Measurements from ENCODE around the gene NACC2. TPM values are rescaled to one million over a fixed set of nuclear protein-coding genes. Genes with fewer than 3 reads are reported as not detected.

Gene NACC2
- total and polyA plus RNA-seq, 2 experiments from 2014 or later, result 3.8 to 20.8 TPM

DNA sequence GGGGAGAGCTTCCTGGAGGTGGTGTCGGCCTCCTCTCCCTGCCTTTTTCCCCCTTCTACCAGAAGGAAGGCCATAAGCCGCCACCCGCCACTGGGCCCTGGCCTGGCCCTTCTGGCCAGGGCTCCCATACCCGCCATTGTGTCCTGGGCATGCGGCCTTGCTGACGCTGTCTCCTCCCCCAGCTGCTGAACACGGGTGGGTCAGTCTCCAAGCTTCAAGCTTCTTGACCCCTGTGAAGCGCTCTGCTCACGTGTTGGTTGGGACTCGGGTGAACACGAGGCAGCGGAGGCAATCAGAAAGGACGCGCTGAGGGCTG is 109.7 kb downstream of the NACC2 start (continued):
- TF ChIP-seq NANOG (IDR thresholded peaks at IDR 0.05; ENCODE audit: borderline replicate concordance) (no peak), ZNF114 (CRISPR knock-in tag; IDR thresholded peaks at IDR 0.05) (no peak)

- no peaks in the 10 kb centered on the region for H3K9me2 ChIP-seq (ENCODE audit: insufficient read depth)
- Mint-ChIP-seq H3K36me3 (ENCODE audit: low read depth) (no peaks in the 10 kb centered on the region), H3K27me3 (ENCODE audit: insufficient read depth, low read depth, poor library complexity) (peaks cover 3% of the 10 kb centered on the region), H3K4me1 (no peaks in the 10 kb centered on the region; the same call in 2 of the 3 replicates), H3K4me3 (no peak overlapping the region), H3K9me3 (no peaks in the 10 kb centered on the region), H3K27ac (no peak overlapping the region)
- no peaks in the 10 kb centered on the region for H3F3A ChIP-seq (replicated peaks; ENCODE audit: low read depth)
- H3K4me2 ChIP-seq, result no peak overlapping the region
- no peaks in the 10 kb centered on the region for H3K4me1 ChIP-seq (ENCODE audit: insufficient read depth)
- no peaks in the 10 kb centered on the region for H3K36me3 ChIP-seq (ENCODE audit: insufficient read depth)
- H4K20me1 ChIP-seq (replicated peaks; ENCODE audit: insufficient read depth), result no peaks in the 10 kb centered on the region
- no peak for ATAC-seq
- H3K27ac ChIP-seq (ENCODE audit: low read depth), result no peak overlapping the region
- no peak overlapping the region for H2AFZ ChIP-seq
- no peak for TF ChIP-seq CREB1 (CRISPR knock-in tag; IDR thresholded peaks at IDR 0.05; ENCODE audit: low read depth)
- TF ChIP-seq NANOG (IDR thresholded peaks at IDR 0.05; ENCODE audit: borderline replicate concordance), result no peak
- TF ChIP-seq EZH2 (IDR thresholded peaks at IDR 0.05; ENCODE audit: low read depth, unreplicated experiment), result no peak
- TF ChIP-seq, protein P1, sequence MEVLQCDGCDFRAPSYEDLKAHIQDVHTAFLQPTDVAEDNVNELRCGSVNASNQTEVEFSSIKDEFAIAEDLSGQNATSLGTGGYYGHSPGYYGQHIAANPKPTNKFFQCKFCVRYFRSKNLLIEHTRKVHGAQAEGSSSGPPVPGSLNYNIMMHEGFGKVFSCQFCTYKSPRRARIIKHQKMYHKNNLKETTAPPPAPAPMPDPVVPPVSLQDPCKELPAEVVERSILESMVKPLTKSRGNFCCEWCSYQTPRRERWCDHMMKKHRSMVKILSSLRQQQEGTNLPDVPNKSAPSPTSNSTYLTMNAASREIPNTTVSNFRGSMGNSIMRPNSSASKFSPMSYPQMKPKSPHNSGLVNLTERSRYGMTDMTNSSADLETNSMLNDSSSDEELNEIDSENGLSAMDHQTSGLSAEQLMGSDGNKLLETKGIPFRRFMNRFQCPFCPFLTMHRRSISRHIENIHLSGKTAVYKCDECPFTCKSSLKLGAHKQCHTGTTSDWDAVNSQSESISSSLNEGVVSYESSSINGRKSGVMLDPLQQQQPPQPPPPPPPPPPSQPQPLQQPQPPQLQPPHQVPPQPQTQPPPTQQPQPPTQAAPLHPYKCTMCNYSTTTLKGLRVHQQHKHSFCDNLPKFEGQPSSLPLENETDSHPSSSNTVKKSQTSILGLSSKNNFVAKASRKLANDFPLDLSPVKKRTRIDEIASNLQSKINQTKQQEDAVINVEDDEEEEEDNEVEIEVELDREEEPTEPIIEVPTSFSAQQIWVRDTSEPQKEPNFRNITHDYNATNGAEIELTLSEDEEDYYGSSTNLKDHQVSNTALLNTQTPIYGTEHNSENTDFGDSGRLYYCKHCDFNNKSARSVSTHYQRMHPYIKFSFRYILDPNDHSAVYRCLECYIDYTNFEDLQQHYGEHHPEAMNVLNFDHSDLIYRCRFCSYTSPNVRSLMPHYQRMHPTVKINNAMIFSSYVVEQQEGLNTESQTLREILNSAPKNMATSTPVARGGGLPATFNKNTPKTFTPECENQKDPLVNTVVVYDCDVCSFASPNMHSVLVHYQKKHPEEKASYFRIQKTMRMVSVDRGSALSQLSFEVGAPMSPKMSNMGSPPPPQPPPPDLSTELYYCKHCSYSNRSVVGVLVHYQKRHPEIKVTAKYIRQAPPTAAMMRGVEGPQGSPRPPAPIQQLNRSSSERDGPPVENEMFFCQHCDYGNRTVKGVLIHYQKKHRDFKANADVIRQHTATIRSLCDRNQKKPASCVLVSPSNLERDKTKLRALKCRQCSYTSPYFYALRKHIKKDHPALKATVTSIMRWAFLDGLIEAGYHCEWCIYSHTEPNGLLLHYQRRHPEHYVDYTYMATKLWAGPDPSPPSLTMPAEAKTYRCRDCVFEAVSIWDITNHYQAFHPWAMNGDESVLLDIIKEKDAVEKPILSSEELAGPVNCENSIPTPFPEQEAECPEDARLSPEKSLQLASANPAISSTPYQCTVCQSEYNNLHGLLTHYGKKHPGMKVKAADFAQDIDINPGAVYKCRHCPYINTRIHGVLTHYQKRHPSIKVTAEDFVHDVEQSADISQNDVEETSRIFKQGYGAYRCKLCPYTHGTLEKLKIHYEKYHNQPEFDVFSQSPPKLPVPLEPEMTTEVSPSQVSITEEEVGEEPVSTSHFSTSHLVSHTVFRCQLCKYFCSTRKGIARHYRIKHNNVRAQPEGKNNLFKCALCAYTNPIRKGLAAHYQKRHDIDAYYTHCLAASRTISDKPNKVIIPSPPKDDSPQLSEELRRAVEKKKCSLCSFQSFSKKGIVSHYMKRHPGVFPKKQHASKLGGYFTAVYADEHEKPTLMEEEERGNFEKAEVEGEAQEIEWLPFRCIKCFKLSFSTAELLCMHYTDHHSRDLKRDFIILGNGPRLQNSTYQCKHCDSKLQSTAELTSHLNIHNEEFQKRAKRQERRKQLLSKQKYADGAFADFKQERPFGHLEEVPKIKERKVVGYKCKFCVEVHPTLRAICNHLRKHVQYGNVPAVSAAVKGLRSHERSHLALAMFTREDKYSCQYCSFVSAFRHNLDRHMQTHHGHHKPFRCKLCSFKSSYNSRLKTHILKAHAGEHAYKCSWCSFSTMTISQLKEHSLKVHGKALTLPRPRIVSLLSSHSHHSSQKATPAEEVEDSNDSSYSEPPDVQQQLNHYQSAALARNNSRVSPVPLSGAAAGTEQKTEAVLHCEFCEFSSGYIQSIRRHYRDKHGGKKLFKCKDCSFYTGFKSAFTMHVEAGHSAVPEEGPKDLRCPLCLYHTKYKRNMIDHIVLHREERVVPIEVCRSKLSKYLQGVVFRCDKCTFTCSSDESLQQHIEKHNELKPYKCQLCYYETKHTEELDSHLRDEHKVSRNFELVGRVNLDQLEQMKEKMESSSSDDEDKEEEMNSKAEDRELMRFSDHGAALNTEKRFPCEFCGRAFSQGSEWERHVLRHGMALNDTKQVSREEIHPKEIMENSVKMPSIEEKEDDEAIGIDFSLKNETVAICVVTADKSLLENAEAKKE (CRISPR knock-in tag; IDR thresholded peaks at IDR 0.05), result no peak
- TF ChIP-seq EZH2phosphoT487 (IDR thresholded peaks at IDR 0.05; ENCODE audit: unreplicated experiment), result no peak
- TF ChIP-seq, protein P2, sequence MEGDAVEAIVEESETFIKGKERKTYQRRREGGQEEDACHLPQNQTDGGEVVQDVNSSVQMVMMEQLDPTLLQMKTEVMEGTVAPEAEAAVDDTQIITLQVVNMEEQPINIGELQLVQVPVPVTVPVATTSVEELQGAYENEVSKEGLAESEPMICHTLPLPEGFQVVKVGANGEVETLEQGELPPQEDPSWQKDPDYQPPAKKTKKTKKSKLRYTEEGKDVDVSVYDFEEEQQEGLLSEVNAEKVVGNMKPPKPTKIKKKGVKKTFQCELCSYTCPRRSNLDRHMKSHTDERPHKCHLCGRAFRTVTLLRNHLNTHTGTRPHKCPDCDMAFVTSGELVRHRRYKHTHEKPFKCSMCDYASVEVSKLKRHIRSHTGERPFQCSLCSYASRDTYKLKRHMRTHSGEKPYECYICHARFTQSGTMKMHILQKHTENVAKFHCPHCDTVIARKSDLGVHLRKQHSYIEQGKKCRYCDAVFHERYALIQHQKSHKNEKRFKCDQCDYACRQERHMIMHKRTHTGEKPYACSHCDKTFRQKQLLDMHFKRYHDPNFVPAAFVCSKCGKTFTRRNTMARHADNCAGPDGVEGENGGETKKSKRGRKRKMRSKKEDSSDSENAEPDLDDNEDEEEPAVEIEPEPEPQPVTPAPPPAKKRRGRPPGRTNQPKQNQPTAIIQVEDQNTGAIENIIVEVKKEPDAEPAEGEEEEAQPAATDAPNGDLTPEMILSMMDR (conservative IDR thresholded peaks at IDR 0.05; ENCODE audit: low read depth in 2 of 2), result no peak
- no peak for TF ChIP-seq JUNB (IDR thresholded peaks at IDR 0.05; ENCODE audit: unreplicated experiment)
- no peak for TF ChIP-seq ZNF331 (CRISPR knock-in tag; IDR thresholded peaks at IDR 0.05; ENCODE audit: low read depth)
- TF ChIP-seq ZNF114 (CRISPR knock-in tag; IDR thresholded peaks at IDR 0.05), result no peak
- TF ChIP-seq, protein P3, sequence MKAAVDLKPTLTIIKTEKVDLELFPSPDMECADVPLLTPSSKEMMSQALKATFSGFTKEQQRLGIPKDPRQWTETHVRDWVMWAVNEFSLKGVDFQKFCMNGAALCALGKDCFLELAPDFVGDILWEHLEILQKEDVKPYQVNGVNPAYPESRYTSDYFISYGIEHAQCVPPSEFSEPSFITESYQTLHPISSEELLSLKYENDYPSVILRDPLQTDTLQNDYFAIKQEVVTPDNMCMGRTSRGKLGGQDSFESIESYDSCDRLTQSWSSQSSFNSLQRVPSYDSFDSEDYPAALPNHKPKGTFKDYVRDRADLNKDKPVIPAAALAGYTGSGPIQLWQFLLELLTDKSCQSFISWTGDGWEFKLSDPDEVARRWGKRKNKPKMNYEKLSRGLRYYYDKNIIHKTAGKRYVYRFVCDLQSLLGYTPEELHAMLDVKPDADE (IDR thresholded peaks at IDR 0.05), result no peak
- TF ChIP-seq REST (IDR thresholded peaks at IDR 0.05; ENCODE audit: unreplicated experiment), result no peak
- no peak for TF ChIP-seq POLR2AphosphoS5 (IDR thresholded peaks at IDR 0.05; ENCODE audit: low read depth)
- no peak for TF ChIP-seq STAT1 (IDR thresholded peaks at IDR 0.05; ENCODE audit: unreplicated experiment)
- no peaks in the 10 kb centered on the region for H3K79me2 ChIP-seq (replicated peaks; ENCODE audit: insufficient read depth)
- H3K4me3 ChIP-seq, result no peak overlapping the region
- H3K27me3 ChIP-seq (ENCODE audit: insufficient read depth), result no peaks in the 10 kb centered on the region
- DNase-seq (ENCODE audit: low spot score), result no peak
Measured at GRCh38 chr9:135984072-135984710, 110.9 kb downstream of the NACC2 start.
